ENCODE results near the gene AGPAT4.
"Not testable (repeated sequence)": the region's sequence is repeated elsewhere in the genome, so short reads cannot be mapped to it uniquely, and the experiment has no call there.

Gene AGPAT4

GRCh38 chr6:161128230-161128629, 145.6 kb downstream of the AGPAT4 start:
- Histone ChIP-seq H3K9me3 (ENCODE audit: control insufficient read depth, low read length) (peaks cover 32% of the 10 kb centered on the region), H3K27ac (ENCODE audit: low read depth, low read length, severe bottlenecking) (no peak overlapping the region)

GRCh38 chr6:161127071-161127740, 146.7 kb downstream of the AGPAT4 start:
- no peak overlapping the region for H3K4me3 ChIP-seq (ENCODE audit: extremely low read depth, insufficient read depth, low read length, poor library complexity, severe bottlenecking)

More at GRCh38 chr6:161128230-161128629, 145.6 kb downstream of the AGPAT4 start:
- peaks cover 65% of the 10 kb centered on the region for H3K36me3 ChIP-seq (ENCODE audit: control insufficient read depth, insufficient read depth, low read length)
- no peaks in the 10 kb centered on the region for H3K4me1 ChIP-seq (ENCODE audit: control insufficient read depth, insufficient read depth, low read length, poor library complexity, severe bottlenecking)
- 92 to 100% methylated on average over 1 to 2 of the region's 2 CpGs for WGBS, 2 experiments (ENCODE audit: insufficient coverage in 2 of 2)
- no peak overlapping the region for H3K4me3 ChIP-seq (ENCODE audit: extremely low read depth, insufficient read depth, low read length, poor library complexity, severe bottlenecking)

GRCh38 chr6:161125591-161125990, 148.3 kb downstream of the AGPAT4 start:
- 83% methylated on average over 1 of the region's 2 CpGs; no CpG with 5 or more reads in 1 of the 2 experiments for WGBS, 2 experiments (ENCODE audit: insufficient coverage in 2 of 2)
- H3K36me3 ChIP-seq (ENCODE audit: control insufficient read depth, insufficient read depth, low read length): peaks cover 51% of the 10 kb centered on the region
- H3K4me3 ChIP-seq (ENCODE audit: extremely low read depth, insufficient read depth, low read length, poor library complexity, severe bottlenecking): no peak overlapping the region
- peak overlapping the region; percentile 36 for H3K27ac ChIP-seq (ENCODE audit: low read depth, low read length, severe bottlenecking)
- H3K9me3 ChIP-seq (ENCODE audit: control insufficient read depth, low read length): peaks cover 43% of the 10 kb centered on the region
- H3K4me1 ChIP-seq (ENCODE audit: control insufficient read depth, insufficient read depth, low read length, poor library complexity, severe bottlenecking): no peaks in the 10 kb centered on the region

More at GRCh38 chr6:161127071-161127740, 146.7 kb downstream of the AGPAT4 start:
- Histone ChIP-seq H3K4me1 (ENCODE audit: control insufficient read depth, insufficient read depth, low read length, poor library complexity, severe bottlenecking) (no peaks in the 10 kb centered on the region), H3K9me3 (ENCODE audit: control insufficient read depth, low read length) (peaks cover 37% of the 10 kb centered on the region), H3K27ac (ENCODE audit: low read depth, low read length, severe bottlenecking) (no peak overlapping the region), H3K36me3 (ENCODE audit: control insufficient read depth, insufficient read depth, low read length) (peaks cover 63% of the 10 kb centered on the region)
- WGBS, 2 experiments (ENCODE audit: insufficient coverage in 2 of 2): 90 to 100% methylated on average over 5 to 7 of the region's 7 CpGs

GRCh38 chr6:161123319-161123718, 150.5 kb downstream of the AGPAT4 start:
- H3K4me1 ChIP-seq (ENCODE audit: control insufficient read depth, insufficient read depth, low read length, poor library complexity, severe bottlenecking); H3K27ac ChIP-seq (ENCODE audit: low read depth, low read length, severe bottlenecking); H3K4me3 ChIP-seq (ENCODE audit: extremely low read depth, insufficient read depth, low read length, poor library complexity, severe bottlenecking): not testable (repeated sequence)
- Histone ChIP-seq H3K36me3 (ENCODE audit: control insufficient read depth, insufficient read depth, low read length) (peaks cover 46% of the 10 kb centered on the region), H3K9me3 (ENCODE audit: control insufficient read depth, low read length) (peaks cover 37% of the 10 kb centered on the region)

- peaks cover 69% of the 10 kb centered on the region for H3K36me3 ChIP-seq (ENCODE audit: control insufficient read depth, insufficient read depth, low read length)
- WGBS, 2 experiments (ENCODE audit: insufficient coverage in 2 of 2): no CpG with 5 or more reads among the region's 2 CpGs
- H3K9me3 ChIP-seq (ENCODE audit: control insufficient read depth, low read length): peaks cover 9% of the 10 kb centered on the region
- no peaks in the 10 kb centered on the region for H3K4me1 ChIP-seq (ENCODE audit: control insufficient read depth, insufficient read depth, low read length, poor library complexity, severe bottlenecking)
- H3K4me3 ChIP-seq (ENCODE audit: extremely low read depth, insufficient read depth, low read length, poor library complexity, severe bottlenecking): no peak overlapping the region
- H3K27ac ChIP-seq (ENCODE audit: low read depth, low read length, severe bottlenecking): no peak overlapping the region
Measured at GRCh38 chr6:161117942-161118341, 155.9 kb downstream of the AGPAT4 start.

- 98% methylated on average over 4 of the region's 7 CpGs; no CpG with 5 or more reads in 1 of the 2 experiments for WGBS, 2 experiments (ENCODE audit: insufficient coverage in 2 of 2)
- Histone ChIP-seq H3K36me3 (ENCODE audit: control insufficient read depth, insufficient read depth, low read length) (peaks cover 71% of the 10 kb centered on the region), H3K27ac (ENCODE audit: low read depth, low read length, severe bottlenecking) (no peak overlapping the region), H3K4me1 (ENCODE audit: control insufficient read depth, insufficient read depth, low read length, poor library complexity, severe bottlenecking) (no peaks in the 10 kb centered on the region), H3K4me3 (ENCODE audit: extremely low read depth, insufficient read depth, low read length, poor library complexity, severe bottlenecking) (no peak overlapping the region), H3K9me3 (ENCODE audit: control insufficient read depth, low read length) (peaks cover 6% of the 10 kb centered on the region)
Measured at GRCh38 chr6:161117308-161117707, 156.6 kb downstream of the AGPAT4 start.

GRCh38 chr6:161116554-161116953, 157.3 kb downstream of the AGPAT4 start:
- WGBS, 2 experiments (ENCODE audit: insufficient coverage in 2 of 2): no CpG with 5 or more reads among the region's 4 CpGs
- Histone ChIP-seq H3K27ac (ENCODE audit: low read depth, low read length, severe bottlenecking) (no peak overlapping the region), H3K36me3 (ENCODE audit: control insufficient read depth, insufficient read depth, low read length) (peaks cover 78% of the 10 kb centered on the region), H3K4me3 (ENCODE audit: extremely low read depth, insufficient read depth, low read length, poor library complexity, severe bottlenecking) (no peak overlapping the region), H3K9me3 (ENCODE audit: control insufficient read depth, low read length) (peaks cover under 1% of the 10 kb centered on the region), H3K4me1 (ENCODE audit: control insufficient read depth, insufficient read depth, low read length, poor library complexity, severe bottlenecking) (no peaks in the 10 kb centered on the region)

- Histone ChIP-seq H3K36me3 (ENCODE audit: control insufficient read depth, insufficient read depth, low read length) (peaks cover 89% of the 10 kb centered on the region), H3K9me3 (ENCODE audit: control insufficient read depth, low read length) (no peaks in the 10 kb centered on the region), H3K4me1 (ENCODE audit: control insufficient read depth, insufficient read depth, low read length, poor library complexity, severe bottlenecking) (no peaks in the 10 kb centered on the region), H3K27ac (ENCODE audit: low read depth, low read length, severe bottlenecking) (no peak overlapping the region), H3K4me3 (ENCODE audit: extremely low read depth, insufficient read depth, low read length, poor library complexity, severe bottlenecking) (no peak overlapping the region)
- 85 to 100% methylated on average over 2 to 3 of the region's 3 CpGs for WGBS, 2 experiments (ENCODE audit: insufficient coverage in 2 of 2)
Measured at GRCh38 chr6:161115468-161115867, 158.4 kb downstream of the AGPAT4 start.

- WGBS, 2 experiments (ENCODE audit: insufficient coverage in 2 of 2): 93 to 100% methylated on average over 2 to 3 of the region's 4 CpGs
Measured at GRCh38 chr6:161111261-161111660, 162.6 kb downstream of the AGPAT4 start.

GRCh38 chr6:161110028-161110779, 163.7 kb downstream of the AGPAT4 start:
- no peak overlapping the region for H3K27ac ChIP-seq (ENCODE audit: low read depth, low read length, severe bottlenecking)
- H3K4me3 ChIP-seq (ENCODE audit: extremely low read depth, insufficient read depth, low read length, poor library complexity, severe bottlenecking): no peak overlapping the region
- H3K9me3 ChIP-seq (ENCODE audit: control insufficient read depth, low read length): no peaks in the 10 kb centered on the region
- H3K4me1 ChIP-seq (ENCODE audit: control insufficient read depth, insufficient read depth, low read length, poor library complexity, severe bottlenecking): no peaks in the 10 kb centered on the region
- WGBS, 2 experiments (ENCODE audit: insufficient coverage in 2 of 2): 96 to 98% methylated on average over 11 of the region's 14 CpGs
- peaks cover 93% of the 10 kb centered on the region for H3K36me3 ChIP-seq (ENCODE audit: control insufficient read depth, insufficient read depth, low read length)

More at GRCh38 chr6:161111261-161111660, 162.6 kb downstream of the AGPAT4 start:
- H3K27ac ChIP-seq (ENCODE audit: low read depth, low read length, severe bottlenecking): no peak overlapping the region
- H3K4me3 ChIP-seq (ENCODE audit: extremely low read depth, insufficient read depth, low read length, poor library complexity, severe bottlenecking): no peak overlapping the region
- no peaks in the 10 kb centered on the region for H3K4me1 ChIP-seq (ENCODE audit: control insufficient read depth, insufficient read depth, low read length, poor library complexity, severe bottlenecking)
- H3K9me3 ChIP-seq (ENCODE audit: control insufficient read depth, low read length): no peaks in the 10 kb centered on the region
- H3K36me3 ChIP-seq (ENCODE audit: control insufficient read depth, insufficient read depth, low read length): peaks cover 98% of the 10 kb centered on the region

- H3K4me3 ChIP-seq (ENCODE audit: extremely low read depth, insufficient read depth, low read length, poor library complexity, severe bottlenecking): no peak overlapping the region
- peaks cover 94% of the 10 kb centered on the region for H3K36me3 ChIP-seq (ENCODE audit: control insufficient read depth, insufficient read depth, low read length)
- WGBS, 2 experiments (ENCODE audit: insufficient coverage in 2 of 2): 88 to 95% methylated on average over 2 to 3 of the region's 4 CpGs
Measured at GRCh38 chr6:161109366-161109765, 164.5 kb downstream of the AGPAT4 start.

More at GRCh38 chr6:161109366-161109765, 164.5 kb downstream of the AGPAT4 start:
- no peaks in the 10 kb centered on the region for H3K9me3 ChIP-seq (ENCODE audit: control insufficient read depth, low read length)
- no peaks in the 10 kb centered on the region for H3K4me1 ChIP-seq (ENCODE audit: control insufficient read depth, insufficient read depth, low read length, poor library complexity, severe bottlenecking)
- H3K27ac ChIP-seq (ENCODE audit: low read depth, low read length, severe bottlenecking): no peak overlapping the region
